Measurements from ENCODE around the gene MSH2.

DNA sequence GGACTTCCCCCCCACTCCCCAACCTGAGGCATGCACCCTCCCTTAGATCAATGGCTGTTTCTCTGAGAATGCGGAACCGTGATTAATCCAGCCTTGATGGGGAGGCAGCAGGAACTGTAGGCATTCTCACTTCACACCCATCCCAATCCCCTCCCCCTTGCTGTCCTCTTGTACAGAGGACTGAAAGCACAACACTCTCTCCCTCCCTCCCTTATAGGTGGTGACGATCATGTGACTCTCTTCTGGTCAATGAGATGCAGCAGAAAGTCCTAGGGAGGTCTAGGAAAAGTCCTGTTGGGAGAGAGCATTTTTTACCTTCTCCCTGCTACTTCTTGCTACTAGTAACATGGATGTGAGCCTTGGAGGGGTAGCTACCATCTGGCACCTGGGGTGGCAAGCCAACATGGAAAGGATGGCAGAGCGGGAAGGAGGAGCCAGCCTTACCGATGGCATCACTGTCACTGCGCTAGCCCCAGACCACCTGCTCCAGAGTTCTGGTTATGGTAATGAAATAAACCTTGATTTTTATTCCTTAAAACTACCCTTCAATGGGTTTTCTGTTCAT, 106.9 kb downstream of the MSH2 start:
- TF ChIP-seq CTCF (IDR thresholded peaks at IDR 0.05), result no peak
- no peak for TF ChIP-seq POLR2A (IDR thresholded peaks at IDR 0.05)
- TF ChIP-seq EP300 (IDR thresholded peaks at IDR 0.05), result no peak

Measured in tibial nerve (tissue), 4 donors.